K562 (cell line): ENCODE data around the gene FIZ1. TPM values are rescaled to one million over a fixed set of nuclear protein-coding genes. Genes with fewer than 3 reads are reported as not detected.

Experiments
- ASH1L ChIP-seq: fragments of 450-650 bp; IDR thresholded peaks from 2 replicates; pipeline ENCODE4 v1.6.1; 2018; ENCODE audit warnings: borderline replicate concordance, mild to moderate bottlenecking, low read depth; ENCODE audit not compliant: partially characterized antibody
- CAMTA2 ChIP-seq: fragments of 250-450 bp; sonication (Bioruptor Pico); conservative IDR thresholded peaks from 2 replicates; pipeline ENCODE4 v1.5.1; 2022
- EZH2 ChIP-seq: IDR thresholded peaks from 2 replicates; pipeline ENCODE4 v1.6.1; 2012; ENCODE audit warnings: low read depth, mild to moderate bottlenecking, inconsistent platforms, low read length, borderline replicate concordance
- FIP1L1 ChIP-seq: fragments of 200-400 bp; formaldehyde crosslinking; IDR thresholded peaks from 2 replicates; pipeline ENCODE4 v1.6.1; 2018; ENCODE audit warnings: mild to moderate bottlenecking, low read depth, low read length; ENCODE audit not compliant: poor library complexity, severe bottlenecking
- GABPB1 ChIP-seq: sonication (generic); formaldehyde crosslinking; IDR thresholded peaks from 2 replicates; pipeline ENCODE4 v1.8.0; 2022; ENCODE audit warnings: mild to moderate bottlenecking, missing genetic modification reagents
- GATA2 ChIP-seq: sonication (generic); formaldehyde crosslinking; IDR thresholded peaks from 2 replicates; pipeline ENCODE4 v1.4.0; 2020; ENCODE audit warnings: mild to moderate bottlenecking, missing genetic modification reagents
- KDM2B ChIP-seq: fragments of 250-450 bp; sonication (Bioruptor Pico); IDR thresholded peaks from 2 replicates; pipeline ENCODE4 v1.8.0; 2021; ENCODE audit warnings: mild to moderate bottlenecking, moderate library complexity
- L3MBTL2 ChIP-seq: fragments of 450-650 bp; IDR thresholded peaks from 2 replicates; pipeline ENCODE4 v1.6.1; 2016; ENCODE audit warnings: mild to moderate bottlenecking, moderate library complexity
- MITF ChIP-seq: IDR thresholded peaks from 2 replicates; pipeline ENCODE4 v1.6.1; 2014; ENCODE audit warnings: antibody characterized with exemption
- NR2F6 ChIP-seq: fragments of 450-650 bp; formaldehyde crosslinking; IDR thresholded peaks from 2 replicates; pipeline ENCODE4 v1.4.0; 2020; ENCODE audit warnings: mild to moderate bottlenecking
- NR3C1 ChIP-seq: sonication (generic); formaldehyde crosslinking; IDR thresholded peaks from 2 replicates; pipeline ENCODE4 v1.8.1; 2022; ENCODE audit warnings: missing genetic modification reagents
- RAD51 ChIP-seq: fragments of 450-650 bp; IDR thresholded peaks from 2 replicates; pipeline ENCODE4 v1.7.1; 2016; ENCODE audit warnings: low read depth, mild to moderate bottlenecking, borderline replicate concordance
- RB1 ChIP-seq: fragments of 450-650 bp; IDR thresholded peaks from 2 replicates; pipeline ENCODE4 v1.6.1; 2017; ENCODE audit warnings: low read depth, mild to moderate bottlenecking
- RCOR1 ChIP-seq, 2 experiments: IDR thresholded peaks; 2 replicates each; pipeline ENCODE4 v1.6.1; 2012; ENCODE audit warnings: low read depth in 2 of 2, low read length in 2 of 2, borderline replicate concordance in 1 of 2, improper control_type of control experiment in 1 of 2
- SMARCB1 ChIP-seq: IDR thresholded peaks from 2 replicates; pipeline ENCODE4 v1.6.1; 2011; ENCODE audit warnings: improper control_type of control experiment, low read depth; ENCODE audit not compliant: insufficient read length
- SNRNP70 ChIP-seq: fragments of 200-400 bp; formaldehyde crosslinking; optimal IDR thresholded peaks from 2 replicates; pipeline ENCODE3; 2017; ENCODE audit warnings: low read depth, low read length
- TAL1 ChIP-seq: fragments of 450-650 bp; IDR thresholded peaks from 2 replicates; pipeline ENCODE4 v1.6.1; 2016; ENCODE audit warnings: mild to moderate bottlenecking
- THAP7 ChIP-seq: fragments of 250-450 bp; sonication (Bioruptor Pico); IDR thresholded peaks from 2 replicates; pipeline ENCODE4 v1.5.0; 2021
- ZBTB1 ChIP-seq: sonication (generic); formaldehyde crosslinking; IDR thresholded peaks from 2 replicates; pipeline ENCODE4 v1.8.1; 2023; ENCODE audit warnings: missing genetic modification reagents, low read depth, mild to moderate bottlenecking, borderline replicate concordance
- ZBTB11 ChIP-seq, 3 experiments: fragments of 200-800 bp in 1 of 3; fragments of 250-450 bp in 1 of 3; fragments of 450-650 bp in 1 of 3; sonication (Bioruptor Pico) in 1 of 3; sonication (Bioruptor generic) in 1 of 3; formaldehyde crosslinking in 1 of 3; IDR thresholded peaks; 2 replicates each; pipeline versions ENCODE4 v1.6.1 to v1.8.0; 2016 to 2022; ENCODE audit warnings: mild to moderate bottlenecking in 2 of 3, missing genetic modification characterization in 2 of 3, missing compliant biosample characterization in 1 of 3, moderate library complexity in 1 of 3
- ZNF449 ChIP-seq: fragments of 250-450 bp; sonication (Bioruptor Pico); IDR thresholded peaks from 2 replicates; pipeline ENCODE4 v1.8.0; 2022; ENCODE audit warnings: moderate library complexity, mild to moderate bottlenecking, inconsistent platforms
- ZNF551 ChIP-seq: fragments of 250-450 bp; sonication (Bioruptor Pico); IDR thresholded peaks from 2 replicates; pipeline ENCODE4 v1.5.0; 2021; ENCODE audit warnings: mild to moderate bottlenecking, moderate library complexity
- ZNF780A ChIP-seq: fragments of 250-450 bp; sonication (Bioruptor Pico); IDR thresholded peaks from 2 replicates; pipeline ENCODE4 v1.5.0; 2021; ENCODE audit warnings: mild to moderate bottlenecking
- polyA plus RNA-seq, 8 experiments: library from polyadenylated mRNA; depleted of rRNA in 4 of 8; stranded (reverse) in 5 of 8; unstranded in 3 of 8; fragments of >200 nt; fragmentation: Nextera tagmentation in 2 of 8; fragmentation: Illumina TruSeq in 1 of 8; extraction: Ambion mirVana in 2 of 8; extraction: Trizol in 1 of 8; gene quantifications; 2 replicates each; pipeline versions ENCODE4 v1.2.1 to v1.2.3, GENCODE V29; 2011 to 2014; ENCODE audit warnings: inconsistent platforms in 1 of 8, missing spikeins in 1 of 8
- total RNA-seq, 7 experiments: library from RNA; depleted of rRNA in 6 of 7; stranded (reverse); fragments of >200 nt in 6 of 7; fragmentation: Illumina TruSeq in 2 of 7; extraction: Trizol in 2 of 7; gene quantifications; 2 replicates each; pipeline versions ENCODE4 v1.2.1 to v1.2.3, GENCODE V29; 2011 to 2021; ENCODE audit warnings: low replicate concordance in 1 of 7

The FIZ1 gene
- total and polyA plus RNA-seq, 9 of the 15 experiments (the other 6 are each of a cell fraction or from before 2014, with no cell fraction given) = 0.79 to 17.5 (median 5.5) TPM

GRCh38 chr19:55640043-55640576 is 40.8 kb upstream of the FIZ1 start (continued):
- peak; percentile 100 for TF ChIP-seq L3MBTL2
- TF ChIP-seq ZNF449 (CRISPR knock-in tag) = no peak
- TF ChIP-seq MITF = peak; percentile 34; the same call in 1 of the 2 replicates
- TF ChIP-seq ASH1L = peak; percentile 63
- TF ChIP-seq GATA2 = no peak
- no peak for TF ChIP-seq FIP1L1
- no peak for TF ChIP-seq SMARCB1
- no peak for TF ChIP-seq ZBTB11 (CRISPR knock-in tag; IDR thresholded peaks at IDR 0.05)
- no peak for TF ChIP-seq TAL1
- TF ChIP-seq ZNF780A (CRISPR knock-in tag) = no peak
- peak; percentile 96 for TF ChIP-seq NR3C1 (CRISPR knock-in tag)
- no peak for TF ChIP-seq RCOR1 (IDR thresholded peaks at IDR 0.05; ENCODE audit: borderline replicate concordance in 1 of 2, low read depth in 2 of 2, low read length in 2 of 2)
- TF ChIP-seq RAD51 = 0 out of 2 replicates have a peak, but pooled peaks have one; percentile 33
- TF ChIP-seq ZBTB1 = peak; percentile 93
- TF ChIP-seq THAP7 = no peak
- TF ChIP-seq SNRNP70 = no peak
- peak; percentile 74 for TF ChIP-seq RB1
- TF ChIP-seq GABPB1 = peak; percentile 86
- no peak for TF ChIP-seq KDM2B (CRISPR knock-in tag)
- TF ChIP-seq NR2F6 (CRISPR knock-in tag) = no peak
- no peak for TF ChIP-seq ZNF551
- no peak for TF ChIP-seq CAMTA2 (CRISPR knock-in tag)
- TF ChIP-seq EZH2 = no peak
